ENCODE measurements around the gene COL27A1. TPM values are rescaled to one million over a fixed set of nuclear protein-coding genes. Genes with fewer than 3 reads are reported as not detected.

Gene COL27A1
- total RNA-seq, 1 donor = 2.1 TPM

GRCh38 chr9:114250648-114251047 lies 95.3 kb downstream of the COL27A1 start:
- no peak for TF ChIP-seq CTCF (IDR thresholded peaks at IDR 0.05; ENCODE audit: insufficient read depth, low read length)
- DNase-seq (ENCODE audit: low read depth) = no peak
- no peak overlapping the region for H3K4me3 ChIP-seq (ENCODE audit: low read depth, low read length)

GRCh38 chr9:114252394-114252793 lies 97.1 kb downstream of the COL27A1 start:
- TF ChIP-seq CTCF (IDR thresholded peaks at IDR 0.05; ENCODE audit: insufficient read depth, low read length) = no peak
- DNase-seq (ENCODE audit: low read depth) = no peak
- no peak overlapping the region for H3K4me3 ChIP-seq (ENCODE audit: low read depth, low read length)

- no peak overlapping the region for H3K4me3 ChIP-seq (ENCODE audit: low read depth, low read length)
- no peak for DNase-seq (ENCODE audit: low read depth)
- no peak for TF ChIP-seq CTCF (IDR thresholded peaks at IDR 0.05; ENCODE audit: insufficient read depth, low read length)
Measured at GRCh38 chr9:114256827-114257328, 101.5 kb downstream of the COL27A1 start.

- H3K4me3 ChIP-seq (ENCODE audit: low read depth, low read length) = no peak overlapping the region
- no peak for TF ChIP-seq CTCF (IDR thresholded peaks at IDR 0.05; ENCODE audit: insufficient read depth, low read length)
- no peak for DNase-seq (ENCODE audit: low read depth)
Measured at GRCh38 chr9:114258218-114258617, 102.9 kb downstream of the COL27A1 start.

- no peak overlapping the region for H3K4me3 ChIP-seq (ENCODE audit: low read depth, low read length)
- DNase-seq (ENCODE audit: low read depth) = no peak
- TF ChIP-seq CTCF (IDR thresholded peaks at IDR 0.05; ENCODE audit: insufficient read depth, low read length) = no peak
Measured at GRCh38 chr9:114258866-114259797, 103.8 kb downstream of the COL27A1 start.

GRCh38 chr9:114259798-114260523 lies 104.6 kb downstream of the COL27A1 start:
- TF ChIP-seq CTCF (IDR thresholded peaks at IDR 0.05; ENCODE audit: insufficient read depth, low read length) = no peak
- no peak for DNase-seq (ENCODE audit: low read depth)
- H3K4me3 ChIP-seq (ENCODE audit: low read depth, low read length) = no peak overlapping the region

Data from fibroblast of the aortic adventitia (primary cell).